ENCODE results near the gene BPIFA2.

DNA sequence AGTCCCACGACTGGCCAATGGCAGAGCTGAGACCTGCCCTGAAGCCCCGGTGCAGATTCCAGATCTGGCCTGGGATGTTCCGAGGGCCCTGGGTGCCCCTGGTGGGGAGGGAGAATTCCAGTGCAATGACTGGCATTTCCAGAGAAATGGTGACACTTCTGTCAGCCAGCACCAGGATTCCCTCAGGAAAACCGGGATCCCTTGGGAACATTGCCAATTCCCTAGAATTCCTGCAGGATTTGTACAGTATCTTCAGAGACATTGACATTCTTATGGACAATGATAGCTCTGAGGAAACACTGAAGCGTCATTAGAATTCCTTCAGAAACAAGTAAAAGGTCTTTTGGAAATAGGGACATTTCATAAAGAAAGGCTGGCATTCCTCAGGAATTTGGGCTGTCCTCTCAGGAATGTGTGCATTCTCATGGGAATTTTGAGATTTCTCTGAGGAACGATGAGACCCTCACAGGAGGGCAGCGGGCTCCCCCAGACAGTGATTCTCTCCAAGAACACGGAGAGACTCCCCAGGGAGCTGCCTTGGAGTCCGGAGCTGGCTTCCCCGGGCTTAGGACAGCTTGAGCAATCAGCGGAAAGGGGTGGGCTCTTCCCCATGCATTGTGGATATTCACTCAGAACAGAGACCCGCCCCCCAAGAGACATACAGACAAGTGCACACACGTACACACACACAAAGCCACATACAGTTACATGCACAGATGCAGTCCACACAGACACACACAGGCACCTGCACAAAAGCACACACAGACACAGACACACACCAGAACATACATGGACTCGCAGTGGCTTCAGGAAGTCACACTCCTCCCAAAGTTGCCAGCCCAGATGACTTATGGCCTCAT lies 35.2 kb upstream of the BPIFA2 start:
- TF ChIP-seq EP300 (conservative IDR thresholded peaks at IDR 0.05; ENCODE audit: poor library complexity, severe bottlenecking) (no peak), POLR2AphosphoS5 (IDR thresholded peaks at IDR 0.05) (no peak), SMC3 (conservative IDR thresholded peaks at IDR 0.05; ENCODE audit: poor library complexity) (no peak), TAF1 (IDR thresholded peaks at IDR 0.05; ENCODE audit: low read depth) (no peak), EZH2 (IDR thresholded peaks at IDR 0.05; ENCODE audit: borderline replicate concordance, insufficient read depth, low read length, poor library complexity, severe bottlenecking) (no peak)
- TF ChIP-seq, protein P1, sequence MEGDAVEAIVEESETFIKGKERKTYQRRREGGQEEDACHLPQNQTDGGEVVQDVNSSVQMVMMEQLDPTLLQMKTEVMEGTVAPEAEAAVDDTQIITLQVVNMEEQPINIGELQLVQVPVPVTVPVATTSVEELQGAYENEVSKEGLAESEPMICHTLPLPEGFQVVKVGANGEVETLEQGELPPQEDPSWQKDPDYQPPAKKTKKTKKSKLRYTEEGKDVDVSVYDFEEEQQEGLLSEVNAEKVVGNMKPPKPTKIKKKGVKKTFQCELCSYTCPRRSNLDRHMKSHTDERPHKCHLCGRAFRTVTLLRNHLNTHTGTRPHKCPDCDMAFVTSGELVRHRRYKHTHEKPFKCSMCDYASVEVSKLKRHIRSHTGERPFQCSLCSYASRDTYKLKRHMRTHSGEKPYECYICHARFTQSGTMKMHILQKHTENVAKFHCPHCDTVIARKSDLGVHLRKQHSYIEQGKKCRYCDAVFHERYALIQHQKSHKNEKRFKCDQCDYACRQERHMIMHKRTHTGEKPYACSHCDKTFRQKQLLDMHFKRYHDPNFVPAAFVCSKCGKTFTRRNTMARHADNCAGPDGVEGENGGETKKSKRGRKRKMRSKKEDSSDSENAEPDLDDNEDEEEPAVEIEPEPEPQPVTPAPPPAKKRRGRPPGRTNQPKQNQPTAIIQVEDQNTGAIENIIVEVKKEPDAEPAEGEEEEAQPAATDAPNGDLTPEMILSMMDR (IDR thresholded peaks at IDR 0.05; ENCODE audit: poor library complexity, severe bottlenecking), result no peak
